HG03439 (cell line): ENCODE data around the gene TESK2.

Experiments
- ATAC-seq: cut with Tn5 transposase; IDR thresholded peaks from one replicate; pipeline ENCODE4 v1.9.1; 2021; ENCODE audit warnings: mild to moderate bottlenecking, moderate library complexity; ENCODE audit not compliant: unreplicated experiment

TESK2 gene

GRCh38 chr1:45306319-45306718 lies 184.6 kb downstream of the TESK2 start:
- ATAC-seq = no peak

- ATAC-seq = no peak
These were observed 185.7 kb downstream of the TESK2 start for GRCh38 chr1:45305231-45305630.

GRCh38 chr1:45304311-45305081 lies 186.5 kb downstream of the TESK2 start:
- peak; percentile 7 for ATAC-seq

GRCh38 chr1:45303520-45304310 lies 187.2 kb downstream of the TESK2 start:
- ATAC-seq = peak; percentile 67

- ATAC-seq = no peak
These were observed 188.3 kb downstream of the TESK2 start for GRCh38 chr1:45302505-45303150.

GRCh38 chr1:45300669-45300997 lies 190.3 kb downstream of the TESK2 start:
- no peak for ATAC-seq

- no peak for ATAC-seq
These were observed 190.8 kb downstream of the TESK2 start for GRCh38 chr1:45299981-45300668.

GRCh38 chr1:45299296-45299695 lies 191.7 kb downstream of the TESK2 start:
- no peak for ATAC-seq

- ATAC-seq = no peak
These were observed 193.2 kb downstream of the TESK2 start for GRCh38 chr1:45297666-45298356.
